HCT116 (cell line): Measurements from ENCODE around the gene DCAF17. TPM values are rescaled to one million over a fixed set of nuclear protein-coding genes. Genes with fewer than 3 reads are reported as not detected.

Source experiments
- ATAC-seq: fragments of 200-7000 bp; cut with Tn5 transposase; 2 replicates; pipeline ENCODE4 v1.9.1; 2020; ENCODE audit warnings: mild to moderate bottlenecking, moderate library complexity
- BruUV-seq: library from RNA; stranded (reverse); fragments of 400-500 nt; replicated peaks from 2 replicates; lab custom pipeline; 2021; lab: Mats Ljungman, UMichigan
- CTCF ChIA-PET: fragments of 300-600 bp; sonication (Branson Sonifier 250); formaldehyde crosslinking; loops from one replicate; lab custom pipeline; 2021; ENCODE audit warnings: antibody characterized with exemption; lab: Charles Lee
- POLR2A ChIA-PET: fragments of 300-600, 350-600 bp; sonication (Branson Sonifier 250); formaldehyde crosslinking; loops from one replicate; lab custom pipeline; 2021; ENCODE audit warnings: antibody characterized with exemption; lab: Charles Lee
- RAD21 ChIA-PET, 2 experiments: fragments of 300-600 bp; sonication (Branson Sonifier 250); formaldehyde crosslinking; loops; one replicate each; lab custom pipeline; 2023; ENCODE audit warnings: low total read pairs in 2 of 2; ENCODE audit not compliant: uncharacterized antibody in 2 of 2, unreplicated experiment in 2 of 2, low non-redundant PET in 1 of 2; lab: Charles Lee
- DNase-seq: peaks from one replicate; pipeline ENCODE4 v3.0.0-alpha.2; 2010; ENCODE audit warnings: low read depth, low spot score
- H2AFZ ChIP-seq: fragments of 200-600 bp; shearing (Covaris generic), sonication (generic); 2 replicates; pipeline ENCODE4 v1.6.1; 2017; ENCODE audit warnings: low read depth, mixed run types, mixed read lengths, antibody characterized with exemption, low read length; ENCODE audit not compliant: poor library complexity, severe bottlenecking
- H3K27ac ChIP-seq: 2 replicates; pipeline ENCODE4 v1.5.1; 2012; ENCODE audit warnings: low read depth, low read length
- H3K27me3 ChIP-seq: fragments of 200-600 bp; sonication (generic); 2 replicates; pipeline ENCODE4 v1.6.1; 2016; ENCODE audit warnings: mixed run types, low read length, mixed read lengths; ENCODE audit not compliant: insufficient read depth
- H3K36me3 ChIP-seq, 2 experiments: fragments of 200-500 bp in 1 of 2; fragments of 200-600 bp in 1 of 2; sonication (Bioruptor generic) in 1 of 2; sonication (generic) in 1 of 2; 2 replicates each; pipeline versions ENCODE4 v1.5.1 to v1.6.1; 2014 to 2016; ENCODE audit warnings: low read length in 2 of 2, inconsistent platforms in 1 of 2, mixed read lengths in 1 of 2, mixed run types in 1 of 2; ENCODE audit not compliant: insufficient read depth in 2 of 2, control insufficient read depth in 1 of 2
- H3K4me1 ChIP-seq, 2 experiments: fragments of 200-600 bp in 1 of 2; sonication (generic) in 1 of 2; 2 replicates each; pipeline versions ENCODE4 v1.5.1 to v1.6.1; 2012 to 2017; ENCODE audit warnings: low read length in 2 of 2, inconsistent platforms in 1 of 2, mild to moderate bottlenecking in 1 of 2, mixed read lengths in 1 of 2, mixed run types in 1 of 2, moderate library complexity in 1 of 2; ENCODE audit not compliant: insufficient read depth in 2 of 2, control insufficient read depth in 1 of 2
- H3K4me2 ChIP-seq: fragments of 200-600 bp; sonication (generic); 2 replicates; pipeline ENCODE4 v1.6.1; 2017; ENCODE audit warnings: mixed run types, low read length, mixed read lengths
- H3K4me3 ChIP-seq, 2 experiments: fragments of 200-600 bp in 1 of 2; sonication (generic) in 1 of 2; replicated peaks in 1 of 2; 2 replicates each; pipeline ENCODE4 v1.5.1; 2011 to 2016; ENCODE audit warnings: low read length in 2 of 2, control low read depth in 1 of 2, low read depth in 1 of 2, mild to moderate bottlenecking in 1 of 2, mixed read lengths in 1 of 2, mixed run types in 1 of 2
- H3K79me2 ChIP-seq: fragments of 200-600 bp; sonication (generic); 2 replicates; pipeline ENCODE4 v1.6.1; 2017; ENCODE audit warnings: mild to moderate bottlenecking, mixed run types, low read length, moderate library complexity, mixed read lengths; ENCODE audit not compliant: insufficient read depth
- H3K9ac ChIP-seq: fragments of 200-600 bp; sonication (generic); 2 replicates; pipeline ENCODE4 v1.6.1; 2016; ENCODE audit warnings: low read length, mixed read lengths
- H3K9me2 ChIP-seq: fragments of 200-600 bp; sonication (generic), shearing (Covaris generic); 2 replicates; pipeline ENCODE4 v1.6.1; 2017; ENCODE audit warnings: mixed run types, mild to moderate bottlenecking, moderate library complexity; ENCODE audit not compliant: insufficient read depth
- H3K9me3 ChIP-seq, 2 experiments: fragments of 200-500 bp in 1 of 2; fragments of 200-600 bp in 1 of 2; sonication (Bioruptor generic) in 1 of 2; sonication (generic) in 1 of 2; 2 replicates each; pipeline ENCODE4 v1.6.1; 2014 to 2017; ENCODE audit warnings: low read length in 2 of 2, mixed read lengths in 2 of 2, inconsistent platforms in 1 of 2, low read depth in 1 of 2, mild to moderate bottlenecking in 1 of 2, mixed run types in 1 of 2, moderate library complexity in 1 of 2; ENCODE audit not compliant: control insufficient read depth in 1 of 2, insufficient read depth in 1 of 2
- H4K20me1 ChIP-seq: fragments of 200-600 bp; sonication (generic), shearing (Covaris generic); 2 replicates; pipeline ENCODE4 v1.6.1; 2017; ENCODE audit warnings: mixed run types, mild to moderate bottlenecking, moderate library complexity; ENCODE audit not compliant: insufficient read depth
- CBX3 ChIP-seq: IDR thresholded peaks from 2 replicates; pipeline ENCODE4 v1.6.1; 2012; ENCODE audit warnings: low read depth
- CEBPB ChIP-seq: IDR thresholded peaks from 2 replicates; pipeline ENCODE4 v1.6.1; 2012; ENCODE audit warnings: low read depth
- ELF1 ChIP-seq: IDR thresholded peaks from 2 replicates; pipeline ENCODE4 v1.6.1; 2012; ENCODE audit warnings: low read depth, borderline replicate concordance
- EZH2 ChIP-seq: fragments of 200-600 bp; sonication (generic); IDR thresholded peaks from 2 replicates; pipeline ENCODE4 v1.6.1; 2017; ENCODE audit warnings: antibody characterized with exemption, mixed run types
- EZH2phosphoT487 ChIP-seq: fragments of 200-600 bp; IDR thresholded peaks from 2 replicates; pipeline ENCODE4 v1.6.1; 2018; ENCODE audit warnings: antibody characterized with exemption, borderline replicate concordance
- FOSL1 ChIP-seq: IDR thresholded peaks from 2 replicates; pipeline ENCODE4 v1.6.1; 2012; ENCODE audit warnings: low read depth
- POLR2A ChIP-seq: IDR thresholded peaks from 2 replicates; pipeline ENCODE4 v1.7.0; 2011; ENCODE audit warnings: borderline replicate concordance; ENCODE audit not compliant: insufficient read depth, insufficient read length; ENCODE audit errors: extremely low read depth
- RAD21 ChIP-seq: IDR thresholded peaks from 2 replicates; pipeline ENCODE4 v1.6.1; 2012; ENCODE audit warnings: low read depth, mild to moderate bottlenecking
- SIN3A ChIP-seq: IDR thresholded peaks from 2 replicates; pipeline ENCODE4 v1.6.1; 2012; ENCODE audit warnings: low read depth
- SRF ChIP-seq: IDR thresholded peaks from 2 replicates; pipeline ENCODE4 v1.6.1; 2012; ENCODE audit warnings: low read depth
- TCF7L2 ChIP-seq: IDR thresholded peaks from 2 replicates; pipeline ENCODE4 v1.7.0; 2011; ENCODE audit warnings: borderline replicate concordance, inconsistent platforms; ENCODE audit not compliant: insufficient read depth, insufficient read length; ENCODE audit errors: extremely low read depth
- YY1 ChIP-seq: IDR thresholded peaks from 2 replicates; pipeline ENCODE4 v1.6.1; 2011; ENCODE audit warnings: low read length, low read depth, moderate library complexity, mild to moderate bottlenecking; ENCODE audit not compliant: insufficient replicate concordance; ENCODE audit errors: extremely low read depth
- ZFX ChIP-seq: fragments of 450-650 bp; IDR thresholded peaks from 2 replicates; pipeline ENCODE4 v1.6.1; 2017
- intact Hi-C: fragments of 100-400 bp; cut with micrococcal nuclease; formaldehyde crosslinking; loops from 2 replicates; pipeline ENCODE4 v1.10.0; 2022
- total RNA-seq: library from RNA; stranded (reverse); gene quantifications from one replicate; pipeline ENCODE4 v1.2.1, GENCODE V29; 2021; ENCODE audit not compliant: unreplicated experiment
- TF ChIP-seq, protein P1 (sequence below): IDR thresholded peaks from 2 replicates; pipeline ENCODE4 v1.6.1; 2012; ENCODE audit warnings: low read depth
- TF ChIP-seq, protein P2 (sequence below): IDR thresholded peaks from 2 replicates; pipeline ENCODE4 v1.6.1; 2012
- TF ChIP-seq, protein P3 (sequence below), 3 experiments: fragments of 200-600 bp in 1 of 3; sonication (generic) in 1 of 3; IDR thresholded peaks in 2 of 3; conservative IDR thresholded peaks in 1 of 3; 2 replicates each; pipeline ENCODE4 v1.5.1; 2012 to 2017; ENCODE audit warnings: low read depth in 2 of 3, low read length in 2 of 3, antibody characterized with exemption in 1 of 3, borderline replicate concordance in 1 of 3, control low read depth in 1 of 3, mild to moderate bottlenecking in 1 of 3, mixed read lengths in 1 of 3, mixed run types in 1 of 3, moderate library complexity in 1 of 3; ENCODE audit not compliant: insufficient read depth in 1 of 3
- TF ChIP-seq, protein P4 (sequence below): IDR thresholded peaks from 2 replicates; pipeline ENCODE4 v1.6.1; 2012

Gene DCAF17
- total RNA-seq, 1 experiment from 2014 or later: 17.7 TPM

DNA sequence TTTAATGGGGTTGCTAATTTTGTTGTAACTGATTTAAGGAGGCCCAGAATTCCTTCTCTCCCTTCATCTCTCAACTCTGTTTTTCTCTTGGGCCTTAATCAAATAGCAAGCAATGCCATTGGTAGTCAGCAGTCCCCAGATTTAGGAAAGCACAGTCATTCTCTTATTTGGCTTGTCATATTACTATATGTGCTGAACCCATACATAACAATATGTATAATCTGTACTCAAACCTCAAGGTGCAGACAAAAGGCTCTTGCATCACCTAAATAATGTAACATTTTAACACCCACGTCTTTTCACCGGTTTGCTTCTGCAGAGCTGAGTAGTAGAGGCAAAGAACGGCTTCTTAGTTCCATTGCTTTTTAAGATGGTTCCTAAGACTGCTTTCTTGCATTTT, 33.6 kb upstream of the DCAF17 start (continued):
- TF ChIP-seq, protein P1, sequence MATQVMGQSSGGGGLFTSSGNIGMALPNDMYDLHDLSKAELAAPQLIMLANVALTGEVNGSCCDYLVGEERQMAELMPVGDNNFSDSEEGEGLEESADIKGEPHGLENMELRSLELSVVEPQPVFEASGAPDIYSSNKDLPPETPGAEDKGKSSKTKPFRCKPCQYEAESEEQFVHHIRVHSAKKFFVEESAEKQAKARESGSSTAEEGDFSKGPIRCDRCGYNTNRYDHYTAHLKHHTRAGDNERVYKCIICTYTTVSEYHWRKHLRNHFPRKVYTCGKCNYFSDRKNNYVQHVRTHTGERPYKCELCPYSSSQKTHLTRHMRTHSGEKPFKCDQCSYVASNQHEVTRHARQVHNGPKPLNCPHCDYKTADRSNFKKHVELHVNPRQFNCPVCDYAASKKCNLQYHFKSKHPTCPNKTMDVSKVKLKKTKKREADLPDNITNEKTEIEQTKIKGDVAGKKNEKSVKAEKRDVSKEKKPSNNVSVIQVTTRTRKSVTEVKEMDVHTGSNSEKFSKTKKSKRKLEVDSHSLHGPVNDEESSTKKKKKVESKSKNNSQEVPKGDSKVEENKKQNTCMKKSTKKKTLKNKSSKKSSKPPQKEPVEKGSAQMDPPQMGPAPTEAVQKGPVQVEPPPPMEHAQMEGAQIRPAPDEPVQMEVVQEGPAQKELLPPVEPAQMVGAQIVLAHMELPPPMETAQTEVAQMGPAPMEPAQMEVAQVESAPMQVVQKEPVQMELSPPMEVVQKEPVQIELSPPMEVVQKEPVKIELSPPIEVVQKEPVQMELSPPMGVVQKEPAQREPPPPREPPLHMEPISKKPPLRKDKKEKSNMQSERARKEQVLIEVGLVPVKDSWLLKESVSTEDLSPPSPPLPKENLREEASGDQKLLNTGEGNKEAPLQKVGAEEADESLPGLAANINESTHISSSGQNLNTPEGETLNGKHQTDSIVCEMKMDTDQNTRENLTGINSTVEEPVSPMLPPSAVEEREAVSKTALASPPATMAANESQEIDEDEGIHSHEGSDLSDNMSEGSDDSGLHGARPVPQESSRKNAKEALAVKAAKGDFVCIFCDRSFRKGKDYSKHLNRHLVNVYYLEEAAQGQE: no peak

DNA sequence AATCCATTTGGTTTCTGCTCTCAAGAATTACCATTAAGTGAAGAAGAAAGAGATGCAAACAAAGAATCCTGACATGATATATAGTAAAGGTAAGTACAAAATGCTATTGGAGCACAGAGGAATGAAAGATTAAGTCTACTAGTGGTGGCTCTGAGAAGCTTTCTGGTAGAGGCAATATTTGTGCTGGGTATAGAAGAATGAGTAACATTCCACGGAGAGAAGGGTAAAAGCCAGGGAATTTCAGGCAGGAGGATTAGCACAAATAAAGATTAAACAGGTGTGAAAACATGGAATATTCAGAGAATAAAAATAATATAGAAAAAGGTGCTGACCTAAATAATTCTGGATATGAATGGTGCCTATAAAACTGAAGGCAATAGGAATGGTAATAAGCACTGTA, 32.1 kb upstream of the DCAF17 start:
- no peak for DNase-seq
- intact Hi-C loops: no loop called here
- CTCF ChIA-PET: no interaction called here
- TF ChIP-seq CEBPB: no peak
- TF ChIP-seq POLR2A: no peak
- TF ChIP-seq, protein P2, sequence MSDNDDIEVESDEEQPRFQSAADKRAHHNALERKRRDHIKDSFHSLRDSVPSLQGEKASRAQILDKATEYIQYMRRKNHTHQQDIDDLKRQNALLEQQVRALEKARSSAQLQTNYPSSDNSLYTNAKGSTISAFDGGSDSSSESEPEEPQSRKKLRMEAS: no peak
- TF ChIP-seq, protein P1: no peak
- no peak for TF ChIP-seq TCF7L2
- no peak for TF ChIP-seq SRF
- TF ChIP-seq SIN3A: no peak
- TF ChIP-seq, protein P3, sequence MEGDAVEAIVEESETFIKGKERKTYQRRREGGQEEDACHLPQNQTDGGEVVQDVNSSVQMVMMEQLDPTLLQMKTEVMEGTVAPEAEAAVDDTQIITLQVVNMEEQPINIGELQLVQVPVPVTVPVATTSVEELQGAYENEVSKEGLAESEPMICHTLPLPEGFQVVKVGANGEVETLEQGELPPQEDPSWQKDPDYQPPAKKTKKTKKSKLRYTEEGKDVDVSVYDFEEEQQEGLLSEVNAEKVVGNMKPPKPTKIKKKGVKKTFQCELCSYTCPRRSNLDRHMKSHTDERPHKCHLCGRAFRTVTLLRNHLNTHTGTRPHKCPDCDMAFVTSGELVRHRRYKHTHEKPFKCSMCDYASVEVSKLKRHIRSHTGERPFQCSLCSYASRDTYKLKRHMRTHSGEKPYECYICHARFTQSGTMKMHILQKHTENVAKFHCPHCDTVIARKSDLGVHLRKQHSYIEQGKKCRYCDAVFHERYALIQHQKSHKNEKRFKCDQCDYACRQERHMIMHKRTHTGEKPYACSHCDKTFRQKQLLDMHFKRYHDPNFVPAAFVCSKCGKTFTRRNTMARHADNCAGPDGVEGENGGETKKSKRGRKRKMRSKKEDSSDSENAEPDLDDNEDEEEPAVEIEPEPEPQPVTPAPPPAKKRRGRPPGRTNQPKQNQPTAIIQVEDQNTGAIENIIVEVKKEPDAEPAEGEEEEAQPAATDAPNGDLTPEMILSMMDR (IDR thresholded peaks at IDR 0.05 in 2 of 3, conservative IDR thresholded peaks at IDR 0.05 in 1 of 3; ENCODE audit: borderline replicate concordance in 1 of 3, insufficient read depth in 1 of 3, low read depth in 2 of 3, low read length in 2 of 3): no peak
- TF ChIP-seq EZH2phosphoT487: no peak
- TF ChIP-seq RAD21: no peak
- no peak for TF ChIP-seq ZFX
- no peak for TF ChIP-seq ELF1
- TF ChIP-seq EZH2: no peak
- TF ChIP-seq, protein P4, sequence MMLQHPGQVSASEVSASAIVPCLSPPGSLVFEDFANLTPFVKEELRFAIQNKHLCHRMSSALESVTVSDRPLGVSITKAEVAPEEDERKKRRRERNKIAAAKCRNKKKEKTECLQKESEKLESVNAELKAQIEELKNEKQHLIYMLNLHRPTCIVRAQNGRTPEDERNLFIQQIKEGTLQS: no peak
- no peak for TF ChIP-seq FOSL1
- no peak for TF ChIP-seq CBX3
- no peak for TF ChIP-seq YY1

More for the DNA sequence above, 32.1 kb upstream of the DCAF17 start:
- Histone ChIP-seq H4K20me1 (no peaks in the 10 kb centered on the region), H3K4me3 (no peak overlapping the region), H3K79me2 (peaks cover 80% of the 10 kb centered on the region), H3K27me3 (no peaks in the 10 kb centered on the region), H3K4me1 (peaks cover 0 to 17% of the 10 kb centered on the region in 2 experiments; a peak in 2 of 4 replicates), H3K27ac (no peak overlapping the region), H2AFZ (no peak overlapping the region), H3K4me2 (no peak overlapping the region), H3K9me3 (0 out of 4 replicates have a peak, but pooled peaks cover 0 to 3% of the 10 kb centered on the region in 2 experiments), H3K9me2 (no peaks in the 10 kb centered on the region), H3K9ac (no peak overlapping the region), H3K36me3 (peaks cover 0 to 8% of the 10 kb centered on the region in 2 experiments; a peak in 1 of 4 replicates)
- ChIA-PET POLR2A (no interaction called here), RAD21 (no interaction called here)
- ATAC-seq: no peak
- no TSS peak for BruUV-seq
